ENCODE results near the gene PPIF.

- TF ChIP-seq CTCF (IDR thresholded peaks at IDR 0.05) (no peak), POLR2A (IDR thresholded peaks at IDR 0.05) (no peak)
Measured at GRCh38 chr10:79348640-79348988, 1.3 kb downstream of the PPIF start.

All from testis (tissue), 2 donors.